HUDEP-2 (cell line): ENCODE data around the gene UMPS.

Experiments
- DNase-seq, 76 experiments: peaks; one replicate each; lab custom pipeline; 2025; ENCODE audit not compliant: unreplicated experiment in 76 of 76; lab: John Stamatoyannopoulos, UW

Gene UMPS

GRCh38 chr3:124793054-124793739 lies 62.9 kb downstream of the UMPS start:
- no peak for DNase-seq

- no peak for DNase-seq
Observed at GRCh38 chr3:124796477-124796876, 66.2 kb downstream of the UMPS start.

- DNase-seq, result no peak
Observed at GRCh38 chr3:124797426-124797945, 67.2 kb downstream of the UMPS start.
